CD14-positive monocyte (primary cell): Measurements from ENCODE around the gene SPCS1. TPM values are rescaled to one million over a fixed set of nuclear protein-coding genes. Genes with fewer than 3 reads are reported as not detected.

Experiments
- DNase-seq, 3 donors: peaks; one replicate each; pipeline ENCODE4 v3.0.0-alpha.2; 2011 to 2022
- H2AFZ ChIP-seq: 2 replicates; pipeline ENCODE4 v1.6.0; 2012; ENCODE audit warnings: mild to moderate bottlenecking, low read depth, low read length, inconsistent platforms; ENCODE audit not compliant: insufficient read depth, poor library complexity, severe bottlenecking
- H3K27ac ChIP-seq, 2 donors: 1 replicate in 1 of 2; 2 replicates in 1 of 2; pipeline ENCODE4 v1.5.1; 2012 to 2013; ENCODE audit warnings: low read length in 2 of 2, control low read depth in 1 of 2, inconsistent platforms in 1 of 2, low read depth in 1 of 2, mild to moderate bottlenecking in 1 of 2
- H3K27me3 ChIP-seq, 2 donors: one replicate each; pipeline versions ENCODE4 v1.6.0 to v1.6.1; 2011 to 2013; ENCODE audit warnings: low read length in 2 of 2; ENCODE audit not compliant: control insufficient read depth in 2 of 2, insufficient read depth in 2 of 2
- H3K36me3 ChIP-seq, 2 donors: replicated peaks in 1 of 2; 1 replicate in 1 of 2; 2 replicates in 1 of 2; pipeline versions ENCODE4 v1.5.1 to v1.6.1; 2012 to 2013; ENCODE audit warnings: low read length in 2 of 2, control low read depth in 1 of 2, inconsistent platforms in 1 of 2, mild to moderate bottlenecking in 1 of 2; ENCODE audit not compliant: insufficient read depth in 2 of 2, control insufficient read depth in 1 of 2
- H3K4me1 ChIP-seq, 2 donors: 1 replicate in 1 of 2; 2 replicates in 1 of 2; pipeline versions ENCODE4 v1.5.1 to v1.6.1; 2012 to 2013; ENCODE audit warnings: low read length in 2 of 2, control low read depth in 1 of 2, inconsistent platforms in 1 of 2, mild to moderate bottlenecking in 1 of 2, moderate library complexity in 1 of 2; ENCODE audit not compliant: insufficient read depth in 2 of 2, control insufficient read depth in 1 of 2
- H3K4me2 ChIP-seq: replicated peaks from 2 replicates; pipeline ENCODE3; 2012; ENCODE audit warnings: low read length, moderate library complexity, mild to moderate bottlenecking; ENCODE audit not compliant: poor library complexity, severe bottlenecking; ENCODE audit errors: extremely low read depth
- H3K4me3 ChIP-seq, 3 experiments: fragments of 200-600 bp in 1 of 3; sonication (generic) in 1 of 3; replicated peaks in 1 of 3; 1 replicate in 2 of 3; 2 replicates in 1 of 3; pipeline ENCODE4 v1.5.1; 2011 to 2013; ENCODE audit warnings: low read length in 3 of 3, mild to moderate bottlenecking in 3 of 3, control low read depth in 2 of 3, low read depth in 2 of 3, inconsistent platforms in 1 of 3, moderate library complexity in 1 of 3
- H3K79me2 ChIP-seq: 2 replicates; pipeline ENCODE4 v1.6.0; 2012; ENCODE audit warnings: mild to moderate bottlenecking, control low read depth, inconsistent platforms, low read length, moderate library complexity; ENCODE audit not compliant: insufficient read depth
- H3K9ac ChIP-seq: 2 replicates; pipeline ENCODE4 v1.6.0; 2017; ENCODE audit warnings: low read length, mild to moderate bottlenecking; ENCODE audit not compliant: insufficient read depth, poor library complexity, severe bottlenecking
- H3K9me3 ChIP-seq, 2 donors: replicated peaks in 1 of 2; 1 replicate in 1 of 2; 2 replicates in 1 of 2; pipeline versions ENCODE4 v1.5.1 to v1.6.1; 2012 to 2013; ENCODE audit warnings: low read length in 2 of 2, control low read depth in 1 of 2; ENCODE audit not compliant: control insufficient read depth in 1 of 2, insufficient read depth in 1 of 2
- H4K20me1 ChIP-seq: 2 replicates; pipeline ENCODE4 v1.6.0; 2012; ENCODE audit warnings: mild to moderate bottlenecking, low read length, control low read depth, moderate library complexity; ENCODE audit not compliant: insufficient read depth
- H3K27ac Mint-ChIP-seq, 7 donors: one replicate each; pipeline ENCODE4 v1.8.0; 2020; ENCODE audit warnings: mild to moderate bottlenecking in 7 of 7, mixed read lengths in 7 of 7, moderate library complexity in 6 of 7, inconsistent platforms in 2 of 7
- H3K27me3 Mint-ChIP-seq, 3 donors: one replicate each; pipeline ENCODE4 v1.8.0; 2021 to 2022; ENCODE audit warnings: low read depth in 3 of 3, mild to moderate bottlenecking in 3 of 3, mixed read lengths in 3 of 3, moderate library complexity in 3 of 3, inconsistent platforms in 1 of 3
- H3K36me3 Mint-ChIP-seq, 2 donors: one replicate each; pipeline ENCODE4 v1.8.0; 2020; ENCODE audit warnings: mixed read lengths in 2 of 2, inconsistent platforms in 1 of 2, mild to moderate bottlenecking in 1 of 2
- H3K4me1 Mint-ChIP-seq: one replicate; pipeline ENCODE4 v1.8.0; 2020; ENCODE audit warnings: mild to moderate bottlenecking, mixed read lengths
- H3K4me3 Mint-ChIP-seq, 2 donors: one replicate each; pipeline ENCODE4 v1.8.0; 2020; ENCODE audit warnings: mild to moderate bottlenecking in 2 of 2, mixed read lengths in 2 of 2, moderate library complexity in 1 of 2
- H3K9me3 Mint-ChIP-seq, 7 donors: one replicate each; pipeline ENCODE4 v1.8.0; 2020 to 2022; ENCODE audit warnings: mixed read lengths in 7 of 7, mild to moderate bottlenecking in 6 of 7, moderate library complexity in 6 of 7, inconsistent platforms in 2 of 7
- CTCF ChIP-seq: fragments of 200-600 bp; IDR thresholded peaks from one replicate; pipeline ENCODE4 v1.8.0; 2022; ENCODE audit warnings: antibody characterized with exemption, mild to moderate bottlenecking
- WGBS: methylation state at CpG from one replicate; pipeline ENCODE4 v1.1.5; 2013; ENCODE audit warnings: missing lambda C conversion rate; ENCODE audit not compliant: insufficient coverage; 5-methylcytosine and 5-hydroxymethylcytosine counted together
- intact Hi-C, 2 donors: fragments of 100-400 bp; cut with micrococcal nuclease; formaldehyde crosslinking; loops; one replicate each; pipeline versions ENCODE4 v1.15.0 to v1.15.1; 2023
- polyA plus RNA-seq, 3 donors: library from polyadenylated mRNA; depleted of rRNA in 1 of 3; unstranded in 2 of 3; stranded (reverse) in 1 of 3; fragments of 300-500 nt in 2 of 3; fragments of >200 nt in 1 of 3; fragmentation: Illumina TruSeq in 2 of 3; gene quantifications; 1 replicate in 2 of 3; 2 replicates in 1 of 3; pipeline ENCODE4 v1.2.3, GENCODE V29; 2012 to 2021

The SPCS1 gene
- polyA plus RNA-seq, 3 donors = 99.0 to 242 (median 228) TPM

GRCh38 chr3:52689151-52689550, 16.8 kb upstream of the SPCS1 start:
- no CpG with 5 or more reads among the region's 3 CpGs for WGBS

GRCh38 chr3:52690560-52690959, 15.3 kb upstream of the SPCS1 start:
- TF ChIP-seq CTCF = no peak
- H3K79me2 ChIP-seq = peaks cover 28% of the 10 kb centered on the region
- H4K20me1 ChIP-seq = peaks cover 8% of the 10 kb centered on the region
- H3K9me3 ChIP-seq = no peaks in the 10 kb centered on the region
- H3K4me2 ChIP-seq = no peak overlapping the region
- peaks cover 82 to 86% of the 10 kb centered on the region in 2 donors for H3K36me3 ChIP-seq
- no peaks in the 10 kb centered on the region for H3K9me3 Mint-ChIP-seq
- H2AFZ ChIP-seq = no peak overlapping the region
- intact Hi-C loops = no loop called here
- no peak for DNase-seq
- no peak overlapping the region for H3K4me3 ChIP-seq
- H3K27ac ChIP-seq = no peak overlapping the region
- no peak overlapping the region for H3K4me3 Mint-ChIP-seq
- peaks cover 82 to 84% of the 10 kb centered on the region in 2 donors for H3K36me3 Mint-ChIP-seq
- peaks cover 0 to 2% (median 0%) of the 10 kb centered on the region in 3 donors for H3K27me3 Mint-ChIP-seq
- no peaks in the 10 kb centered on the region for H3K27me3 ChIP-seq
- peaks cover 9 to 13% of the 10 kb centered on the region in 2 donors for H3K4me1 ChIP-seq
- H3K4me1 Mint-ChIP-seq = peaks cover 10% of the 10 kb centered on the region
- H3K27ac Mint-ChIP-seq = peak overlapping the region in 2 of 7 donors; percentile 0 to 25
- H3K9ac ChIP-seq = no peak overlapping the region
- WGBS = 100% methylated on average over 2 of the region's 2 CpGs

More at GRCh38 chr3:52689151-52689550, 16.8 kb upstream of the SPCS1 start:
- H2AFZ ChIP-seq = no peak overlapping the region
- peaks cover 15 to 24% of the 10 kb centered on the region in 2 donors for H3K4me1 ChIP-seq
- H3K27me3 ChIP-seq = no peaks in the 10 kb centered on the region
- no peak overlapping the region for H3K27ac ChIP-seq
- no peak overlapping the region for H3K4me3 ChIP-seq
- H3K9me3 Mint-ChIP-seq = no peaks in the 10 kb centered on the region
- peaks cover 19% of the 10 kb centered on the region for H3K4me1 Mint-ChIP-seq
- H3K36me3 ChIP-seq = peaks cover 68 to 72% of the 10 kb centered on the region in 2 donors
- intact Hi-C loops = loop anchor here in 1 of 2 donors (10.0 kb wide), 1 partner anchor 154 kb away; the partner anchor contains the start of genes NT5DC2 and UQCC5
- H3K4me2 ChIP-seq = no peak overlapping the region
- no peak overlapping the region for H3K27ac Mint-ChIP-seq
- no peak overlapping the region for H3K9ac ChIP-seq
- no peak for TF ChIP-seq CTCF
- peaks cover 13% of the 10 kb centered on the region for H4K20me1 ChIP-seq
- H3K27me3 Mint-ChIP-seq = peaks cover 0 to 2% (median 0%) of the 10 kb centered on the region in 3 donors
- DNase-seq = no peak
- no peak overlapping the region for H3K4me3 Mint-ChIP-seq
- H3K36me3 Mint-ChIP-seq = peaks cover 68 to 70% of the 10 kb centered on the region in 2 donors
- no peaks in the 10 kb centered on the region for H3K9me3 ChIP-seq
- H3K79me2 ChIP-seq = peaks cover 40% of the 10 kb centered on the region
